ENCODE data around the gene SMIM41.

The SMIM41 gene

DNA sequence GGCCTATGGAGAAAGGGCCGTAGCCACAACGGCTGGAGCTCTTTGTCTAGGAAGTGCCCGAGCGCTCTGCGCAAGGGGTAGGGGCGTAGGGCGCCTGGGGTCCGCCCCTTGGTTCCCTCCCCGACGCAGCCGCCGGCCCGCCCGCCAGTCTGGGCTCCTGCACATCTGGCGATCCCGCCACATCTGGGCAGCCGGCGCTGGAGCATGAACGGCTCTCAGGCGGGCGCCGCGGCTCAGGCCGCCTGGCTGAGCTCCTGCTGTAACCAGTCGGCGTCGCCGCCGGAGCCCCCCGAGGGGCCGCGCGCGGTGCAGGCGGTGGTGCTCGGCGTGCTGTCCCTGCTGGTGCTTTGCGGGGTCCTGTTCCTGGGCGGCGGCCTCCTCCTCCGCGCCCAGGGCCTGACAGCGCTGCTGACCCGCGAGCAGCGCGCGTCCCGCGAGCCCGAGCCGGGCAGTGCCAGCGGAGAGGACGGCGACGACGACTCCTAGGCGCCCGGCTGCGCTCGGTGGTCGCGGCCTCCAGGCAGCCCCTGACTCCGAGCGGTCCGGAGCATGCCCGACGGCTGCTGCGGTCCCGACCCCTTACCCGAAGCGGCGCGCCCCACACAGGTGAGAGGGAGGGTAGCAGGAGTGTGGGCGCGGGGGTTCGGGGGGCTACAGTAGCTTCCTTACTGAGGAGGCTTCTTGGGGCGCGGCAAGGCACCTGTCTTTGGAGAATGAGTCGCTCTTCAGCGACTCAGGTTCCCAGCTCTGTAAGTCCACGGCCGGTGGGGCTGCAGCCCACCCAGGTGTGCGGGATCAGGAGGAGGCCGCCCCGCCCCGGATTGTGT lies at the start of gene SMIM41:
Gene SMIM41 (plus strand): TSS at position 129 of the 827 bp plus-strand sequence. CDS start 76 bp downstream, at position 205.
- H3K36me3 Mint-ChIP-seq (ENCODE audit: low read depth) = peaks cover 44% of the 10 kb centered on the region
- DNase-seq = no peak
- no peaks in the 10 kb centered on the region for H3K27me3 Mint-ChIP-seq
- H3K27ac Mint-ChIP-seq = no peak within 1 kb of the TSS
- H3K4me3 Mint-ChIP-seq = no peak within 1 kb of the TSS
- H3K9me3 Mint-ChIP-seq = no peaks in the 10 kb centered on the region
- H3K4me1 Mint-ChIP-seq (ENCODE audit: low read depth) = peaks cover 10% of the 10 kb centered on the region

DNA sequence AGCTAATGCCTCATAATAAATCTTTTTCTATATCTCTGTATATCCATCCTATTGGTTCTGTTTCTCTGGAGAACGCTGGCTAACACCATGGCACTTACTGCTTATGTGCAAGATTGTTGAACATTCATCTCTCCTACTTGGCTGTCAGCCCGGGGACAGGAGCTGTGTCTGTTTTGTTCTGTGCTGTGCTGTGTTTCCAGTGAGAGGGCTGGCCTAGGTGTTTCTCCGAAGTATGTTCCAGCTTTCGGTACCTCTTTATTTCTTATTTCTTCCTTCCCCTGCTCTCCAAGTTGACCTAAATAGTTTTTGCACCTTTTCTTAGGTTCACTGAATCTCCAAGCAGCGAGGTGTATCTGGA lies 47.1 kb upstream of the SMIM41 start:
- Mint-ChIP-seq H3K36me3 (ENCODE audit: low read depth) (no peaks in the 10 kb centered on the region), H3K27ac (peak overlapping the region; percentile 35), H3K4me1 (ENCODE audit: low read depth) (peaks cover 40% of the 10 kb centered on the region)

DNA sequence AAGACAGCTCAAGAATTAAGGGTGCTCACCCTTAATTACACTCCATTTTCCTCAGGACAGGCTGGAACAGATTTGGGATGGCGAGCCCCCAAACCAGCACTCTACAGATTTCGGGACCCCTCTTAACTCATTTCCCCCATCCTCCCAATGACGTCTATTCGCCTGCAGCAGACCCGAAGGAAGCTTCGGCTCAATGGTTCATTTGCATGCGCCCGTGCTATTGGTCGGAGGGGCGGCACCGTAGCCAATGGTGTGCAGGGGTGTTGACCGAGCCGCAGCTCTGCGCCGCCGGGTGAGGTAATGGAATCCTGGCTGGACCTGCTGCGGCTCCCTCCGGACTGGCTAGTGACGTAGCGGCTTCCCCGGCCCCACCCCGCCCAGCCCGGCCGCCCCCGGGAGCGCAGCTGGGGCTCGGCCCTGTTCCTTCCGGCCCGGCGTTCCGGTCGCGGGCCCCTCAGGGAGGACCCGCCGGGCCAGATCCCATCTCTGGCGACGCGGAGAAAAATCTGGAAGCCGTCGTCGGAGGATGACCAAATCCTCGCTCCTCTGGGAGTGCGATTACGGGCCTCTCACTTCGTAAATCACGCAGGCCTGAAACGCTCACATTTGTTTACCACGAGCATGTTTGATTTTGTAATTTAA lies 46.6 kb upstream of the SMIM41 start:
- Mint-ChIP-seq H3K9me3 (no peaks in the 10 kb centered on the region), H3K27me3 (no peaks in the 10 kb centered on the region), H3K4me1 (ENCODE audit: low read depth) (peaks cover 42% of the 10 kb centered on the region), H3K36me3 (ENCODE audit: low read depth) (no peaks in the 10 kb centered on the region), H3K27ac (peak overlapping the region; percentile 81), H3K4me3 (peak overlapping the region; percentile 73)
- DNase-seq = peak; percentile 88

More for the DNA sequence above, 47.1 kb upstream of the SMIM41 start:
- H3K4me3 Mint-ChIP-seq = peak overlapping the region; percentile 66
- no peaks in the 10 kb centered on the region for H3K9me3 Mint-ChIP-seq
- H3K27me3 Mint-ChIP-seq = no peaks in the 10 kb centered on the region
- DNase-seq = no peak

DNA sequence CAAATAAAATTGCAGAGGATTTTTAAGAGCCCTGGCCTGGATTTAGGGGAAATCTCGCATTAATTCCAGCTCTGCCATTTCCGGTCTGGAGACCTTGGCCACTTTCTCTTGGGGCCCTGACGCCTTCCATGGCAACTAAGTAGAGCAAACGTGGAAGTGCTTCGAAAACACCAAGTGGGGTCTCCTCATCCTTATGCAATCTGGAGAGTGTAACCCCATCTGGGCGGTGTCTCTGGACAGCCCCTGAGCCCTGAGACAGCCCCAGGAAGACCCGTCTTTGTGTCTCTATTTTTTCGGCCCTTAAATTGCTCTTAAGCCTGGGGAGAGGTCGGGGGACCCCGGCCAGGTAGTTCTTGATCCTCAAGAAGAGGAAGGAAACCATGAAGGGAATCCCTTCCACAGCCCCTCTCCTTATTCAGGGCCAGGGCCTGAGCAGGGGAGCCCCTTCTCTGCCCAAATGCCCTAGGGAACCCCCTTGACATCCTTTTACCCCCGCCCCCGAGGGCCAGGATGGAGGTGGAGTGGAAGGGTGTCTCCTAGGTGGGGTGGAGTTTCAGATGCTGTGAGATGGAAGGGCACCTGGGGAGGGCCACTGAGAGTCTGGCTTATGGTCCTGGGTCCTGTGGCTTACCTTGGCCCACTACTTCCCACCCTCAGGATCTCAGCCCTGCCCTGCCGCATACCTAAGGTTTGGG lies 45.9 kb upstream of the SMIM41 start:
- Mint-ChIP-seq H3K27ac (peak overlapping the region; percentile 81), H3K27me3 (no peaks in the 10 kb centered on the region), H3K36me3 (ENCODE audit: low read depth) (no peaks in the 10 kb centered on the region), H3K9me3 (no peaks in the 10 kb centered on the region), H3K4me1 (ENCODE audit: low read depth) (peaks cover 48% of the 10 kb centered on the region), H3K4me3 (peak overlapping the region; percentile 73)
- no peak for DNase-seq

DNA sequence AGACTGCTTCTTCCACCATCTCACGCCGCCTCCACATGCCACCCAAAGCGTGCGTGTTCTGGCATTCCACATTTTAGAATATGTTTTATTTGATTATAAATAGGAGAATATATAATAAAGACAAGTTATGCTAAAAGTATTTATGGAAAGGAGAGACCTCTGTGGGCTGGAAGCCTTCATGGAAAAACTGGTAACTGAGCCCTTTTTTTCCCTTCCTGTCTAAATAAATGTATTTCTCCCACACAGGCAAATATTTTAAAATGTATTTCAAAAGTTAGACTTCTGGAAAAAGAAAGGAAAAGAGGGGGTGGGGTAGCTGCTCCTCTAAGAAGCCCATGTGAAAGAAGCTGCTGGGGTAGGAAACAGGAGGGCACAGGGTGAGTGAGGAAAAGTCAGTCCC lies 44.3 kb upstream of the SMIM41 start:
- H3K36me3 Mint-ChIP-seq (ENCODE audit: low read depth) = no peaks in the 10 kb centered on the region
- H3K27me3 Mint-ChIP-seq = no peaks in the 10 kb centered on the region
- DNase-seq = no peak
- no peaks in the 10 kb centered on the region for H3K9me3 Mint-ChIP-seq
- peaks cover 63% of the 10 kb centered on the region for H3K4me1 Mint-ChIP-seq (ENCODE audit: low read depth)
- no peak overlapping the region for H3K4me3 Mint-ChIP-seq
- H3K27ac Mint-ChIP-seq = no peak overlapping the region

DNA sequence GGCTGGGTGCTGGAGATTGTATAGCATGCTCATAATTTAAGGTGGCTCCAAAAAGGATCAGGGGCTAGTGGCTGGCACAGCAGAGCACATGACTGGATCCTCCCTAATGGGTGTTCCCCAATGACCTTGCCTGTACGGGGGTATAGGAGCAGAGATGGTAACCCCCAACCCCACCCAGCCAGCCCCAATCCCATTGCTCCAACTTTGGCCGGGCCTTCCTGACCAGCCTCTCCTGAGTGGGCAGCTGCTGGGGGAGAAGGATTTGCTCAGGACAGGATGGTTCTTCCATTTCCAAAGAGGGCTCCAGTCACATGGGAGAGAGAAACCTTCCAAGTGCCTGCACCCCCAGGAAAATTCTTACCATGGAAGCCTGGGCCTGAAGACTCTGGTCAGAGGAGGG lies 43.6 kb upstream of the SMIM41 start:
- H3K9me3 Mint-ChIP-seq = no peaks in the 10 kb centered on the region
- H3K36me3 Mint-ChIP-seq (ENCODE audit: low read depth) = no peaks in the 10 kb centered on the region
- no peak for DNase-seq
- peaks cover 70% of the 10 kb centered on the region for H3K4me1 Mint-ChIP-seq (ENCODE audit: low read depth)
- no peak overlapping the region for H3K27ac Mint-ChIP-seq
- no peaks in the 10 kb centered on the region for H3K27me3 Mint-ChIP-seq
- H3K4me3 Mint-ChIP-seq = peak overlapping the region; percentile 62

GRCh38 chr12:52036587-52037171 lies 42.8 kb upstream of the SMIM41 start:
- no peak overlapping the region for H3K27ac Mint-ChIP-seq
- H3K27me3 Mint-ChIP-seq = no peaks in the 10 kb centered on the region

GRCh38 chr12:52037248-52037861 lies 42.1 kb upstream of the SMIM41 start:
- peak; percentile 53 for DNase-seq
- no peaks in the 10 kb centered on the region for H3K9me3 Mint-ChIP-seq
- peak overlapping the region; percentile 79 for H3K4me3 Mint-ChIP-seq
- peaks cover 75% of the 10 kb centered on the region for H3K4me1 Mint-ChIP-seq (ENCODE audit: low read depth)
- no peaks in the 10 kb centered on the region for H3K36me3 Mint-ChIP-seq (ENCODE audit: low read depth)
- H3K27me3 Mint-ChIP-seq = no peaks in the 10 kb centered on the region
- no peak overlapping the region for H3K27ac Mint-ChIP-seq

More at GRCh38 chr12:52036587-52037171, 42.8 kb upstream of the SMIM41 start:
- no peaks in the 10 kb centered on the region for H3K36me3 Mint-ChIP-seq (ENCODE audit: low read depth)
- no peaks in the 10 kb centered on the region for H3K9me3 Mint-ChIP-seq
- H3K4me3 Mint-ChIP-seq = peak overlapping the region; percentile 62
- DNase-seq = peak; percentile 83
- H3K4me1 Mint-ChIP-seq (ENCODE audit: low read depth) = peaks cover 73% of the 10 kb centered on the region

DNA sequence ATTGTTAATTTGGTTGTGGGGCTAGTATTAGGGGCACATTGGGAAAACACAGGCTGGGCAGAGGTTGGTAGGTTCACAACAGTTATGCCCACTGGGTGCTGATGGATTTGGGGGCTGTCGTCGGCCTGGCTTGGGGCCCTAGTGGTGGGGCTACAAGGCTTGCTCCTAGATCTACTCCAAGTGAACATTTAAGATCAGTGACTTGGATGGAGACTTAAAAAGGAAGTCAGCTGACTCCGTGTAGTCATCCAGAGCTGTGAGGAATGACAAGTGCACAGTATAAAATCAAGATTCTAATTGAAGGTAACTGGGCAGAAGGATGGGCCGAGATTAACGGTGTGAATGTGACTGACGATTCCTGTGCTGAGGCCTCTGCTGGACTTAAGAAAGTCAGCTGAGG lies 41.1 kb upstream of the SMIM41 start:
- no peak for DNase-seq
- Mint-ChIP-seq H3K9me3 (no peaks in the 10 kb centered on the region), H3K27ac (peak overlapping the region; percentile 53), H3K36me3 (ENCODE audit: low read depth) (no peaks in the 10 kb centered on the region), H3K27me3 (no peaks in the 10 kb centered on the region), H3K4me1 (ENCODE audit: low read depth) (peaks cover 73% of the 10 kb centered on the region), H3K4me3 (peak overlapping the region; percentile 79)

- Mint-ChIP-seq H3K27me3 (no peaks in the 10 kb centered on the region), H3K4me1 (ENCODE audit: low read depth) (peaks cover 57% of the 10 kb centered on the region), H3K27ac (no peak overlapping the region), H3K36me3 (ENCODE audit: low read depth) (no peaks in the 10 kb centered on the region), H3K9me3 (no peaks in the 10 kb centered on the region), H3K4me3 (no peak overlapping the region)
- no peak for DNase-seq
Observed at GRCh38 chr12:52041035-52041434, 38.5 kb upstream of the SMIM41 start.

DNA sequence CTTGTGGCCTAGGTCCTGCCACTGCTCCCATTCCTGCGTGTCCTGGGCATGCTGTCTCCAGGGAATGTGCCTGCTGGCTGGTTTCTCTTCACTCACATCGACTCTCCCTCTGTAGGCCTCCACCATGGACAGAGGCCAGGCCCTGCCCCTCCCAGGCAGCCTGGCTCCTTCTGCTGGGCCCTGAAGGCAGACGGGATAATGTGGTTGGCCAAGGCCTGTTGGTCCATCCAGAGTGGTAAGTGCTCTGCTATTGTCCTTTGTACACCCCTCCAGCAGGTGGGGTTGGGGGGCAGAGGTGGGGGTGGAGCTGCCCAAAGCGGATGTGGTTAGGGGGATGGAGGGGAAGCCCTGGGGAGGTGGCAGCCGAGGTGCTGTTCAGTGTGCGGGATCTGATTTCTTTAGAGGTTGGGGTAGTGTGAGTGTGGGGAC lies 37.8 kb upstream of the SMIM41 start:
- no peaks in the 10 kb centered on the region for H3K9me3 Mint-ChIP-seq
- peak overlapping the region; percentile 47 for H3K4me3 Mint-ChIP-seq
- DNase-seq = peak; percentile 49
- H3K4me1 Mint-ChIP-seq (ENCODE audit: low read depth) = peaks cover 51% of the 10 kb centered on the region
- peak overlapping the region; percentile 71 for H3K27ac Mint-ChIP-seq
- H3K36me3 Mint-ChIP-seq (ENCODE audit: low read depth) = no peaks in the 10 kb centered on the region
- H3K27me3 Mint-ChIP-seq = no peaks in the 10 kb centered on the region

- Mint-ChIP-seq H3K27ac (no peak overlapping the region), H3K36me3 (ENCODE audit: low read depth) (no peaks in the 10 kb centered on the region), H3K27me3 (no peaks in the 10 kb centered on the region), H3K9me3 (no peaks in the 10 kb centered on the region), H3K4me3 (no peak overlapping the region), H3K4me1 (ENCODE audit: low read depth) (peaks cover 49% of the 10 kb centered on the region)
- no peak for DNase-seq
Observed at GRCh38 chr12:52042706-52043385, 36.7 kb upstream of the SMIM41 start.

GRCh38 chr12:52043386-52044212 lies 35.9 kb upstream of the SMIM41 start:
- Mint-ChIP-seq H3K27me3 (no peaks in the 10 kb centered on the region), H3K27ac (no peak overlapping the region), H3K4me3 (no peak overlapping the region), H3K36me3 (ENCODE audit: low read depth) (no peaks in the 10 kb centered on the region), H3K9me3 (no peaks in the 10 kb centered on the region), H3K4me1 (ENCODE audit: low read depth) (peaks cover 43% of the 10 kb centered on the region)
- no peak for DNase-seq
